ENCODE results near the gene ULK1.
A peak's percentile ranks its signal among the peaks of the same experiment; 100 is the strongest.

The ULK1 gene

DNA sequence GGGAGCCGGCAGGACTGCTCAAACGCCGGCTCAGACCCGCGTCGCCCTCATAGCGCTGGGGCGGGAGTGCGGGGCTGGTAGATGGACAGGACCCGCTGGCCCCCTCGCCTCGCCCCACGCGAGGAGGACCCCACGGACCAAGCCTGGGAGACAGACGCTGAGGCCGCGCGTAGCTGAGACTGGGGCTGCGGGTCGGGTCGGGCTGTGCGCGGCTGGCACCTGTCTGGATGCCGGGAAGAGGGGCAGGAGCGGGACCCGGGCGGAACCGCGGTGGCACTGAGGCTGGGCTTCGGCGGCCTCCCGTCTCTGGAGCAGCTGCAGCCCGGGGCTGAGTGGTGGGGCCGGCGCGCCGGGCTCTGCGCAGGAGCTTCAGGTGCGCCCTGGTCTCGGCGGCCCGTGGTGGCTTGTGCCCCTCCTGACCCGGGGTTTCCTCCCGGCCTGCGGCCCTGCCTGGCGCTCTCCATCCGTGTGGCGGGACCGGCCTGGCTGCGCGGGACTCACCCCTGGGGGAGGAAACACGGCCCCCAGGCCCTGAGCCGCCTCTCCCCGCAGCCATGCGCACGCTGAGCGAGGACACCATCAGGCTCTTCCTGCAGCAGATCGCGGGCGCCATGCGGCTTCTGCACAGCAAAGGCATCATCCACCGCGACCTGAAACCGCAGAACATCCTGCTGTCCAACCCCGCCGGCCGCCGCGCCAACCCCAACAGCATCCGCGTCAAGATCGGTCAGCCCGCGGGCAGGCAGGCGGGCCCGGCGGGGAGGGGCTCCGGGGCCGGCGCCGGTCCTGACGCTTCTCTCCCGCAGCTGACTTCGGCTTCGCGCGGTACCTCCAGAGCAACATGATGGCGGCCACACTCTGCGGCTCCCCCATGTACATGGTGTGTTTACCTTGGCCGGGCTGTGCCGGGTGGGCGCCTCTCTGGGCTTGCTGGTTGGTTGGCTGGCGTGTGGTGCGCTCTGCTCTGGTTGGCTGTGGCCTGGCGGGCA lies 14.0 kb downstream of the ULK1 start:
- no peak overlapping the region for H2AFZ ChIP-seq (ENCODE audit: low read length)
- no peak overlapping the region for H4K91ac ChIP-seq (ENCODE audit: low read depth, low read length, poor library complexity)
- WGBS, 2 donors (ENCODE audit: extremely low coverage in 2 of 2, insufficient read length in 2 of 2, insufficient replicate concordance in 1 of 2): no CpG with 5 or more reads among the region's 96 CpGs
- H3K14ac ChIP-seq (ENCODE audit: low read length): no peak overlapping the region
- H3K36me3 ChIP-seq (replicated peaks in 1 of 2; ENCODE audit: control insufficient read depth in 2 of 2, insufficient read depth in 2 of 2, low read length in 2 of 2): peaks cover 20 to 61% of the 10 kb centered on the region in 2 donors
- H3K18ac ChIP-seq (ENCODE audit: low read length): no peak overlapping the region
- H4K8ac ChIP-seq (ENCODE audit: low read depth, low read length): peak overlapping the region; percentile 43
- H3K9me3 ChIP-seq (replicated peaks in 1 of 2; ENCODE audit: control insufficient read depth in 2 of 2, insufficient read depth in 1 of 2, low read depth in 1 of 2, low read length in 2 of 2): no peaks in the 10 kb centered on the region
- H3K27ac ChIP-seq (replicated peaks; ENCODE audit: low read length): no peak overlapping the region
- H3K4ac ChIP-seq (ENCODE audit: low read length): no peak overlapping the region
- no peak overlapping the region for H3K9ac ChIP-seq (ENCODE audit: low read depth, low read length, poor library complexity)
- DNase-seq (ENCODE audit: low spot score): no peak
- no peak overlapping the region for H2BK15ac ChIP-seq (ENCODE audit: low read length)
- H2BK5ac ChIP-seq (ENCODE audit: low read length): no peak overlapping the region
- H3K4me2 ChIP-seq (ENCODE audit: insufficient read depth, low read length, poor library complexity, severe bottlenecking): no peak overlapping the region
- peak overlapping the region; percentile 47 for H2BK120ac ChIP-seq (ENCODE audit: low read depth, low read length)
- no peak overlapping the region for H2BK12ac ChIP-seq (ENCODE audit: low read length)
- no peaks in the 10 kb centered on the region for H3K4me1 ChIP-seq (ENCODE audit: control insufficient read depth in 2 of 2, insufficient read depth in 1 of 2, low read depth in 1 of 2, low read length in 2 of 2)
- H3K27me3 ChIP-seq (ENCODE audit: control insufficient read depth in 3 of 3, insufficient read depth in 3 of 3, low read depth in 1 of 3, low read length in 3 of 3): peaks cover 0 to 2% (median 0%) of the 10 kb centered on the region in 3 experiments
- no peak overlapping the region for H3K4me3 ChIP-seq (ENCODE audit: low read length in 2 of 2)
- H3K23ac ChIP-seq (ENCODE audit: low read depth, low read length, poor library complexity): peak overlapping the region; percentile 43
- H2AK5ac ChIP-seq (ENCODE audit: low read depth, low read length): no peak overlapping the region
- peaks cover 35% of the 10 kb centered on the region for H3K79me1 ChIP-seq (ENCODE audit: low read depth, low read length)

DNA sequence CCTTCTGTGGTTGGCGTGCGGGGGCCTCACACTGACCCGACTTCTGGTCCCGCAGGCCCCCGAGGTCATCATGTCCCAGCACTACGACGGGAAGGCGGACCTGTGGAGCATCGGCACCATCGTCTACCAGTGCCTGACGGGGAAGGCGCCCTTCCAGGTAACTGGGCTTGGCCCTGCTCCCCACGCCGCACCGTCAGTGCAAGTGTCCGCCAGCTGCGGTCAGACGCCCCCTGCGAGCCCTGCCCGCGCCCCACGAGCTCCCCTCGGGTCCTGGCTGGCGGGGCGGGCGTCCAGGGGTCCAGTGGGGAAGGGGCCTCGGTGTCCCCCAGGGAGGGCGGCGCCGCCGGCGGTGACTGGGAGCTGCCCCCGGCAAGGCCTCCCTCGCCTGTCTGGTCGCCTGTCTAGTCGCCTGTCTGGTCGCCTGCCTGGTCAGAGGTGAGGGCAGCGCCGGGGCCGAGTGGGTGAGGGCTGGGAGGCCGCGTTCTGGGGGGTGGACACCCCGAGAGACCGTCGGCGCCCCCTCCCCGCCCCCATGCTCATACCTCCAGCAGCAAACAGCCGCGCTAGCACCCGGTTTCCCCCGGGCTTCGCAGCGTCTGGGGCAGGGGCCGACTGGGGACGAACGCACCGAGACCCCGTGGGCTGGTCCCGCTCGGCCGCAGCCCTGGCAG lies 14.8 kb downstream of the ULK1 start:
- Histone ChIP-seq H2BK120ac (ENCODE audit: low read depth, low read length) (peak overlapping the region; percentile 47), H3K4me1 (ENCODE audit: control insufficient read depth in 2 of 2, insufficient read depth in 1 of 2, low read depth in 1 of 2, low read length in 2 of 2) (no peaks in the 10 kb centered on the region)
- no peak for DNase-seq (ENCODE audit: low spot score)

DNA sequence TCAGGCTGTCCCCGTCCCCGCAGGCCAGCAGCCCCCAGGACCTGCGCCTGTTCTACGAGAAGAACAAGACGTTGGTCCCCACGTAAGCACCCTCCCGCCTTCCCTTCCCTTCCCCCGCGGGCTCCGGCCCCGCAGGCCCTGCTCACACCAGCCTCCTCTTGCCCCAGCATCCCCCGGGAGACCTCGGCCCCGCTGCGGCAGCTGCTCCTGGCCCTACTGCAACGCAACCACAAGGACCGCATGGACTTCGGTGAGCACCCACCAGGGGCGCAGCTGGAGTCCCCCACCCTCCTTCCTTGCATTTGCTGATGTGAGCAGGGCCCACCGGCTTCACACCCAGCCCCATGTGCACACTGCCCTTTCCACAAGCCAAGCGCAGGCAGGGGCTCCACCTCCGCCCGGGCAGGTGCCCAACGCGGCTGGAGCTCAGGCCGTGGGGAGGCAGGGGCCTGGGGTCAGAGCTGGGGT lies 15.4 kb downstream of the ULK1 start:
- Histone ChIP-seq H3K79me1 (ENCODE audit: low read depth, low read length) (peaks cover 26% of the 10 kb centered on the region), H2BK12ac (ENCODE audit: low read length) (no peak overlapping the region), H3K23ac (ENCODE audit: low read depth, low read length, poor library complexity) (peak overlapping the region; percentile 73), H2BK5ac (ENCODE audit: low read length) (no peak overlapping the region), H3K4me2 (ENCODE audit: insufficient read depth, low read length, poor library complexity, severe bottlenecking) (no peak overlapping the region), H3K9ac (ENCODE audit: low read depth, low read length, poor library complexity) (no peak overlapping the region), H3K4ac (ENCODE audit: low read length) (no peak overlapping the region), H3K27ac (replicated peaks; ENCODE audit: low read length) (no peak overlapping the region), H3K36me3 (replicated peaks in 1 of 2; ENCODE audit: control insufficient read depth in 2 of 2, insufficient read depth in 2 of 2, low read length in 2 of 2) (peaks cover 32 to 74% of the 10 kb centered on the region in 2 donors), H2BK15ac (ENCODE audit: low read length) (no peak overlapping the region), H3K4me3 (ENCODE audit: low read length in 2 of 2) (no peak overlapping the region), H3K9me3 (replicated peaks in 1 of 2; ENCODE audit: control insufficient read depth in 2 of 2, insufficient read depth in 1 of 2, low read depth in 1 of 2, low read length in 2 of 2) (no peaks in the 10 kb centered on the region), H2BK120ac (ENCODE audit: low read depth, low read length) (no peak overlapping the region), H3K14ac (ENCODE audit: low read length) (no peak overlapping the region), H2AK5ac (ENCODE audit: low read depth, low read length) (no peak overlapping the region), H4K8ac (ENCODE audit: low read depth, low read length) (no peak overlapping the region), H4K91ac (ENCODE audit: low read depth, low read length, poor library complexity) (no peak overlapping the region), H3K4me1 (ENCODE audit: control insufficient read depth in 2 of 2, insufficient read depth in 1 of 2, low read depth in 1 of 2, low read length in 2 of 2) (no peaks in the 10 kb centered on the region), H3K27me3 (ENCODE audit: control insufficient read depth in 3 of 3, insufficient read depth in 3 of 3, low read depth in 1 of 3, low read length in 3 of 3) (peaks cover 0 to 2% (median 0%) of the 10 kb centered on the region in 3 experiments), H3K18ac (ENCODE audit: low read length) (no peak overlapping the region), H2AFZ (ENCODE audit: low read length) (no peak overlapping the region)
- no CpG with 5 or more reads among the region's 26 CpGs for WGBS, 2 donors (ENCODE audit: extremely low coverage in 2 of 2, insufficient read length in 2 of 2, insufficient replicate concordance in 1 of 2)
- no peak for DNase-seq (ENCODE audit: low spot score)

More for the DNA sequence above, 14.8 kb downstream of the ULK1 start:
- H3K18ac ChIP-seq (ENCODE audit: low read length): no peak overlapping the region
- no CpG with 5 or more reads among the region's 61 CpGs for WGBS, 2 donors (ENCODE audit: extremely low coverage in 2 of 2, insufficient read length in 2 of 2, insufficient replicate concordance in 1 of 2)
- no peak overlapping the region for H3K14ac ChIP-seq (ENCODE audit: low read length)
- H3K23ac ChIP-seq (ENCODE audit: low read depth, low read length, poor library complexity): peak overlapping the region; percentile 73
- H3K79me1 ChIP-seq (ENCODE audit: low read depth, low read length): peaks cover 31% of the 10 kb centered on the region
- no peak overlapping the region for H4K91ac ChIP-seq (ENCODE audit: low read depth, low read length, poor library complexity)
- H2BK12ac ChIP-seq (ENCODE audit: low read length): no peak overlapping the region
- peaks cover 0 to 2% (median 0%) of the 10 kb centered on the region in 3 experiments for H3K27me3 ChIP-seq (ENCODE audit: control insufficient read depth in 3 of 3, insufficient read depth in 3 of 3, low read depth in 1 of 3, low read length in 3 of 3)
- H3K4ac ChIP-seq (ENCODE audit: low read length): no peak overlapping the region
- no peak overlapping the region for H3K27ac ChIP-seq (replicated peaks; ENCODE audit: low read length)
- no peak overlapping the region for H2BK15ac ChIP-seq (ENCODE audit: low read length)
- no peak overlapping the region for H3K4me3 ChIP-seq (ENCODE audit: low read length in 2 of 2)
- no peak overlapping the region for H2AFZ ChIP-seq (ENCODE audit: low read length)
- no peak overlapping the region for H2BK5ac ChIP-seq (ENCODE audit: low read length)
- H4K8ac ChIP-seq (ENCODE audit: low read depth, low read length): no peak overlapping the region
- no peak overlapping the region for H3K9ac ChIP-seq (ENCODE audit: low read depth, low read length, poor library complexity)
- peaks cover 26 to 69% of the 10 kb centered on the region in 2 donors for H3K36me3 ChIP-seq (replicated peaks in 1 of 2; ENCODE audit: control insufficient read depth in 2 of 2, insufficient read depth in 2 of 2, low read length in 2 of 2)
- H2AK5ac ChIP-seq (ENCODE audit: low read depth, low read length): no peak overlapping the region
- H3K4me2 ChIP-seq (ENCODE audit: insufficient read depth, low read length, poor library complexity, severe bottlenecking): no peak overlapping the region
- no peaks in the 10 kb centered on the region for H3K9me3 ChIP-seq (replicated peaks in 1 of 2; ENCODE audit: control insufficient read depth in 2 of 2, insufficient read depth in 1 of 2, low read depth in 1 of 2, low read length in 2 of 2)
